GM12874 (cell line): Measurements from ENCODE around the gene PLCB3.

ENCODE experiments used
- TF ChIP-seq, protein P1 (sequence below): IDR thresholded peaks from 2 replicates; pipeline ENCODE4 v1.5.1; 2011; ENCODE audit warnings: low read depth, mild to moderate bottlenecking, control low read depth, low read length, moderate library complexity; ENCODE audit not compliant: insufficient read depth

PLCB3 gene

DNA sequence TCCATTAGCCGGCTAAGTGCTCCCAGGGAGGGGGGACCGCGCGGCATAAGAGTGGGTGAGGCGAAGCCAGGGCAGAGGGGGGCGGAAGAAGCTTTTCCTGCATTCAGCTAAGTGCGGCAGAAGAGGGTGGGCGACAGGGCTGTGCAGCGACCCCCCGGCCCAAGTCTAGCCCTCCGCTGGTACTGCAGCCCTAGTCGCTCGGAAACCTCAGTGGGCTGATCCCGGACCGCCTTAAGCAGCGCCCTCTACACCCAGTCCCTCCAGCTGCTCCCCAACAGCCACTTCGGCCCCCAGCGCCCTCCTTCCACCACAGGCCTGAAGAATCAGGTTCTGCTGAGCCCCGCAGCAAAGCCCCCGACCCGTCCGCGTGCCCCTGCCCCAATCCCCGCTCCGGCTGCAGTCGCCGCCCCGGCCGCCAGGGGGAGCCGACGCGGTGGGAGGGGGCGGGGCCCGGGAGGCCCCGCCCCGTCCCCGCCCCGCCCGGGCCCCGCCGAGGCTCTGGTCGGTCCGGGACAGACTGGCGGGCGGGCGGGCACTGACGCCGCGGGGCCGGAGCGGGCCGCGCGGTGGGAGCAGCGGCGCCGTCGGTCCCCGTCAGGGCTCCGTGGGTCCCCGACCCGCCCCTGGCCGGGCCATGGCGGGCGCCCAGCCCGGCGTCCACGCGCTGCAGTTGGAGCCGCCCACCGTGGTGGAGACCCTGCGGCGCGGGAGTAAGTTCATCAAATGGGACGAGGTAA, at the start of gene PLCB3:
TSS of gene PLCB3 (plus strand) at position 515 of the 737 bp plus-strand sequence. CDS start at position 635, 120 bp downstream.
- TF ChIP-seq, protein P1, sequence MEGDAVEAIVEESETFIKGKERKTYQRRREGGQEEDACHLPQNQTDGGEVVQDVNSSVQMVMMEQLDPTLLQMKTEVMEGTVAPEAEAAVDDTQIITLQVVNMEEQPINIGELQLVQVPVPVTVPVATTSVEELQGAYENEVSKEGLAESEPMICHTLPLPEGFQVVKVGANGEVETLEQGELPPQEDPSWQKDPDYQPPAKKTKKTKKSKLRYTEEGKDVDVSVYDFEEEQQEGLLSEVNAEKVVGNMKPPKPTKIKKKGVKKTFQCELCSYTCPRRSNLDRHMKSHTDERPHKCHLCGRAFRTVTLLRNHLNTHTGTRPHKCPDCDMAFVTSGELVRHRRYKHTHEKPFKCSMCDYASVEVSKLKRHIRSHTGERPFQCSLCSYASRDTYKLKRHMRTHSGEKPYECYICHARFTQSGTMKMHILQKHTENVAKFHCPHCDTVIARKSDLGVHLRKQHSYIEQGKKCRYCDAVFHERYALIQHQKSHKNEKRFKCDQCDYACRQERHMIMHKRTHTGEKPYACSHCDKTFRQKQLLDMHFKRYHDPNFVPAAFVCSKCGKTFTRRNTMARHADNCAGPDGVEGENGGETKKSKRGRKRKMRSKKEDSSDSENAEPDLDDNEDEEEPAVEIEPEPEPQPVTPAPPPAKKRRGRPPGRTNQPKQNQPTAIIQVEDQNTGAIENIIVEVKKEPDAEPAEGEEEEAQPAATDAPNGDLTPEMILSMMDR = peak; percentile 77

GRCh38 chr11:64201543-64201942, 49.8 kb upstream of the PLCB3 start:
- TF ChIP-seq, protein P1 = no peak

GRCh38 chr11:64202992-64203391, 48.3 kb upstream of the PLCB3 start:
- TF ChIP-seq, protein P1 = no peak

- TF ChIP-seq, protein P1 = no peak
Observed at GRCh38 chr11:64203421-64204079, 47.8 kb upstream of the PLCB3 start.

- TF ChIP-seq, protein P1 = no peak
Observed at GRCh38 chr11:64204080-64204440, 47.3 kb upstream of the PLCB3 start.

DNA sequence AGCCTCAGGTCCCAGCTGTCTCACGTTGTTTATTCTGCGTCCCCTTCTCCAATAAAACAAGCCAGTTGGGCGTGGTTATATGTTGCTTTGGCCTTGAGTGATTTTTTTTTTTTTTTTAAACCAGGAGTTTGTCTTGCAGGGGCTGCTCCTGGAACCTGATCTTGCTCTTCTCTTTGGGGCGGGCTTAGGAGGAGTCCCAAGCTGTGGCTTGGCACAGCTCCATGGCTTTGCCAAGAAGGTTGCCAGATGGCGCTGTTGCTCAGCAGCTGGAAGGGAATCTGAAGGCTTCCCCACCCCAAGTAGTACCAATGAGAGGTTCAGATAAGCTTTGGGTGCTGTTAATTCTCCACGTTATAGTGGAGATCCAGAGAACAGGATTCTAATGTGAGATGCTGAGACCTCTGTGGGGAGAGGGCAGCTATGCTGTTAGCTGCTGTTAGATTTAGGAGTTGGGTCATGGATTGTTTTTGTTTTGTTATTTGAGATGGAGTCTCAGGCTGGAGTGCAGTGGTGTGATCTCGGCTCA, 46.8 kb upstream of the PLCB3 start:
- TF ChIP-seq, protein P1 = peak; percentile 72

GRCh38 chr11:64206457-64207255, 44.7 kb upstream of the PLCB3 start, which contains the start of gene FERMT3:
Gene FERMT3, plus strand, starts transcription at chr11:64206721. Its CDS starts 644 bp downstream, at chr11:64207365.
- TF ChIP-seq, protein P1 = no peak
